Suppressor macrophage treated with lipopolysaccharide for 1 hour (primary cell): ENCODE results near the gene ANO3.
A peak's percentile ranks its signal among the peaks of the same experiment; 100 is the strongest.

Experiments used
- DNase-seq, 3 donors: peaks; one replicate each; pipeline ENCODE4 v3.0.0-alpha.2; 2020 to 2022

ANO3 gene

GRCh38 chr11:26649884-26650283 is 318.0 kb downstream of the ANO3 start:
- DNase-seq: peak; percentile 53 to 58 (median 57)

GRCh38 chr11:26651916-26652315 is 320.0 kb downstream of the ANO3 start:
- DNase-seq: no peak

- no peak for DNase-seq
Observed at GRCh38 chr11:26655287-26655686, 323.4 kb downstream of the ANO3 start.

- DNase-seq: no peak
Observed at GRCh38 chr11:26662916-26663315, 331.0 kb downstream of the ANO3 start.

GRCh38 chr11:26665036-26665435 is 333.1 kb downstream of the ANO3 start:
- no peak for DNase-seq

GRCh38 chr11:26665946-26666345 is 334.0 kb downstream of the ANO3 start:
- DNase-seq: no peak

GRCh38 chr11:26675233-26675928 is 343.5 kb downstream of the ANO3 start:
- DNase-seq: no peak

GRCh38 chr11:26676641-26677040 is 344.7 kb downstream of the ANO3 start:
- DNase-seq: no peak

- DNase-seq: no peak
Observed at GRCh38 chr11:26677566-26677965, 345.6 kb downstream of the ANO3 start.

- DNase-seq: no peak
Observed at GRCh38 chr11:26687351-26687750, 355.4 kb downstream of the ANO3 start.

- no peak for DNase-seq
Observed at GRCh38 chr11:26688701-26689100, 356.8 kb downstream of the ANO3 start.

- DNase-seq: no peak
Observed at GRCh38 chr11:26696330-26696729, 364.4 kb downstream of the ANO3 start.

GRCh38 chr11:26698224-26698623 is 366.3 kb downstream of the ANO3 start:
- no peak for DNase-seq

- DNase-seq: no peak
Observed at GRCh38 chr11:26700574-26701235, 368.8 kb downstream of the ANO3 start.

- DNase-seq: no peak
Observed at GRCh38 chr11:26702406-26702805, 370.5 kb downstream of the ANO3 start.

GRCh38 chr11:26703411-26704191 is 371.7 kb downstream of the ANO3 start:
- no peak for DNase-seq

GRCh38 chr11:26704249-26704648 is 372.3 kb downstream of the ANO3 start:
- no peak for DNase-seq

GRCh38 chr11:26706181-26706580 is 374.3 kb downstream of the ANO3 start:
- DNase-seq: no peak

GRCh38 chr11:26708736-26709456 is 377.0 kb downstream of the ANO3 start:
- DNase-seq: no peak

- no peak for DNase-seq
Observed at GRCh38 chr11:26710489-26710888, 378.6 kb downstream of the ANO3 start.

- no peak for DNase-seq
Observed at GRCh38 chr11:26712497-26712896, 380.6 kb downstream of the ANO3 start.
